NT2/D1 (cell line): ENCODE data around the gene RNF133.
"Not testable (repeated sequence)": the region's sequence is repeated elsewhere in the genome, so short reads cannot be mapped to it uniquely, and the experiment has no call there.

ENCODE experiments used
- SUZ12 ChIP-seq: IDR thresholded peaks from 2 replicates; pipeline ENCODE4 v1.6.1; 2011; ENCODE audit not compliant: insufficient read length, insufficient read depth; ENCODE audit errors: extremely low read depth
- ZNF274 ChIP-seq: IDR thresholded peaks from 2 replicates; pipeline ENCODE4 v1.6.1; 2011; ENCODE audit warnings: mild to moderate bottlenecking, low read depth, low read length

DNA sequence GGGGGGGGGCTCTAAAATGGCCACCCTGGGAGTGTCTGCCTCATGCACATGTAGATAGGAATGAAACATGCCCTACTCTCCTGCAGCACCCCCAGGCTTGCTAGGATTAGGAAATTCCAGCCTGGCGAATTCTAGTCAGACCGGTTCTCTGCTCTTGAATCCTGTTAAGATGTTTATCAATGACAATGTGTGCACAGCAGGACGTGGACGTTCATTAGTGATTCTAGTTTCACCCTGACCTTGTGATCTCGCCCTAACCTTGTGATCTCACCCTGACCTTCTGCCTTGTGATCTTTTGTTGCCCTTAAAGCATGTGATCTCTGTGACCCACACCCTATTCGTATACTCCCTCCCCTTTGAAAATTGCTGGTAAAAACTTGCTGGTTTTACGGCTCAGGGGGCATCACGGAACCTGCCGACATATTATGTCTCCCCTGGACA lies 19.6 kb downstream of the RNF133 start:
- TF ChIP-seq SUZ12, ZNF274: not testable (repeated sequence)
